Smooth muscle cell (in vitro differentiated cells): ENCODE data around the gene THSD7A. TPM values are rescaled to one million over a fixed set of nuclear protein-coding genes. Genes with fewer than 3 reads are reported as not detected.
"Not testable (repeated sequence)": the region's sequence is repeated elsewhere in the genome, so short reads cannot be mapped to it uniquely, and the experiment has no call there.

Experiments
- DNase-seq: peaks from one replicate; lab custom pipeline; 2025; ENCODE audit not compliant: unreplicated experiment; lab: John Stamatoyannopoulos, UW
- H2AFZ ChIP-seq: fragments of 200-600 bp; sonication (generic); 2 replicates; pipeline ENCODE4 v1.6.0; 2016; ENCODE audit warnings: antibody characterized with exemption, low read depth, mild to moderate bottlenecking
- H3F3A ChIP-seq: fragments of 200-600 bp; sonication (generic); 2 replicates; pipeline ENCODE4 v1.6.0; 2017; ENCODE audit warnings: antibody characterized with exemption, low read depth
- H3K27ac ChIP-seq: fragments of 200-600 bp; sonication (generic); 2 replicates; pipeline ENCODE4 v1.5.1; 2016; ENCODE audit warnings: low read depth, mild to moderate bottlenecking
- H3K27me3 ChIP-seq: fragments of 200-600 bp; sonication (generic); 2 replicates; pipeline ENCODE4 v1.6.1; 2016; ENCODE audit warnings: low read depth, mild to moderate bottlenecking
- H3K36me3 ChIP-seq: fragments of 200-600 bp; sonication (generic); 2 replicates; pipeline ENCODE4 v1.5.1; 2016; ENCODE audit warnings: low read depth
- H3K4me1 ChIP-seq: fragments of 200-600 bp; sonication (generic); 2 replicates; pipeline ENCODE4 v1.5.1; 2016; ENCODE audit warnings: low read depth
- H3K4me2 ChIP-seq: fragments of 200-600 bp; sonication (generic); 2 replicates; pipeline ENCODE4 v1.6.0; 2016; ENCODE audit warnings: mild to moderate bottlenecking
- H3K4me3 ChIP-seq: fragments of 200-600 bp; sonication (generic); 2 replicates; pipeline ENCODE4 v1.5.1; 2016; ENCODE audit warnings: mild to moderate bottlenecking
- H3K79me2 ChIP-seq: fragments of 200-600 bp; sonication (generic); 2 replicates; pipeline ENCODE4 v1.6.0; 2016; ENCODE audit warnings: low read depth, mild to moderate bottlenecking
- H3K9ac ChIP-seq: fragments of 200-600 bp; sonication (generic); 2 replicates; pipeline ENCODE4 v1.6.0; 2016; ENCODE audit warnings: low read depth
- H3K9me3 ChIP-seq: fragments of 200-600 bp; sonication (generic); replicated peaks from 2 replicates; pipeline ENCODE4 v1.5.1; 2016; ENCODE audit warnings: low read depth
- H4K20me1 ChIP-seq: fragments of 200-600 bp; sonication (generic); 2 replicates; pipeline ENCODE4 v1.6.0; 2016; ENCODE audit warnings: low read depth
- CTCF ChIP-seq: fragments of 200-600 bp; sonication (generic); IDR thresholded peaks from 2 replicates; pipeline ENCODE4 v1.5.1; 2017; ENCODE audit warnings: borderline replicate concordance, mild to moderate bottlenecking, antibody characterized with exemption; ENCODE audit not compliant: insufficient read depth, poor library complexity, severe bottlenecking
- WGBS: methylation state at CpG from one replicate; pipeline ENCODE4 v1.1.7; 2016; ENCODE audit warnings: low lambda C conversion rate; 5-methylcytosine and 5-hydroxymethylcytosine counted together
- polyA plus RNA-seq: library from polyadenylated mRNA; unstranded; fragments of >200 nt; fragmentation: Nextera tagmentation; extraction: Ambion mirVana; gene quantifications from 2 replicates; pipeline ENCODE4 v1.2.1, GENCODE V29; 2016
- total RNA-seq: library from RNA; depleted of rRNA; stranded (reverse); fragments of >200 nt; gene quantifications from 2 replicates; pipeline ENCODE4 v1.2.3, GENCODE V29; 2014

THSD7A gene
- total and polyA plus RNA-seq, 2 experiments from 2014 or later: 1.7 to 2.7 TPM

- no peak for TF ChIP-seq CTCF
- H3K79me2 ChIP-seq: no peaks in the 10 kb centered on the region
These were observed 383.7 kb downstream of the THSD7A start for GRCh38 chr7:11448323-11448722.

DNA sequence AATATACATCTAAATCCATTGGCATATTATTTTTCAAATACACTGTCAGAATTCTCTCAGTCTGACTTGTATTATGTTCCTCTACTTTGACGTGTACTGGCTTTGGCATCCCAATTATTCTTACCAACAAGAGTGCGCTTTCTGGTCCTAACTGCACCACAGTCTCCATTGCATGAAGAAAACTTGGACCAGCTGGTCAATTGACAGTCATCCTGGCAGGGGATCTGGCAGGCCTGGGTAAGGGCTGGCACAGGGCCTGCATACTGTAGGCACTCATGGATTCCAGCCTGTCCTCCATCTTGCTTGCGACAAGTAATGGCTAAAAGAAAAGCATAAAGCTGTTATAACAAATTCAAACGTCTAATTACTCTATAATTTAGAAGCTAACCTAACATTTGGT, 384.9 kb downstream of the THSD7A start:
- H3K4me1 ChIP-seq: no peaks in the 10 kb centered on the region
- TF ChIP-seq CTCF: no peak
- H3K4me2 ChIP-seq: no peak overlapping the region
- WGBS: 94% methylated on average over 4 of the region's 4 CpGs
- H3F3A ChIP-seq: no peaks in the 10 kb centered on the region
- H4K20me1 ChIP-seq: no peaks in the 10 kb centered on the region
- no peaks in the 10 kb centered on the region for H3K79me2 ChIP-seq
- H3K36me3 ChIP-seq: no peaks in the 10 kb centered on the region
- no peak for DNase-seq
- no peak overlapping the region for H3K4me3 ChIP-seq
- no peak overlapping the region for H3K9ac ChIP-seq
- no peak overlapping the region for H3K27ac ChIP-seq
- H3K9me3 ChIP-seq: no peaks in the 10 kb centered on the region
- no peaks in the 10 kb centered on the region for H3K27me3 ChIP-seq
- H2AFZ ChIP-seq: no peak overlapping the region

More at GRCh38 chr7:11448323-11448722, 383.7 kb downstream of the THSD7A start:
- Histone ChIP-seq H3K4me2 (no peak overlapping the region), H3K4me3 (no peak overlapping the region), H2AFZ (no peak overlapping the region), H3K9ac (no peak overlapping the region), H3K36me3 (no peaks in the 10 kb centered on the region), H4K20me1 (no peaks in the 10 kb centered on the region), H3F3A (no peaks in the 10 kb centered on the region), H3K4me1 (no peaks in the 10 kb centered on the region), H3K9me3 (no peaks in the 10 kb centered on the region), H3K27ac (no peak overlapping the region), H3K27me3 (no peaks in the 10 kb centered on the region)
- DNase-seq: no peak
- 83% methylated on average over 4 of the region's 4 CpGs for WGBS

DNA sequence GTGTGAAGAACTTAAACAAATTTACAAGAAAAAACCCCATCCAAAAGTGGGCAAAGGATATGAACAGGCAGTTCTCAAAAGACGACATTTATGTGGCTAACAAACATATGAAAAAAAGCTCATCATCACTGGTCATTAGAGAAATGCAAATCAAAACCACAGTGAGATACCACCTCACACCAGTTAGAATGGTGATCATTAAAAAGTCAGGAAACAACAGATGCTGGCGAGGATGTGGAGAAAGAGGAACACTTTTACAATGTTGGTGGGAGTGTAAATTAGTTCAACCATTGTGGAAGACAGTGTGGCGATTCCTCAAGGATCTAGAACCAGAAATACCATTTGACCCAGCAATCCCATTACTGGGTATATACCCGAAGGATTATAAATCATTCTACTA, 388.1 kb downstream of the THSD7A start:
- not testable (repeated sequence) for H3K36me3 ChIP-seq, H3K4me1 ChIP-seq
- 87% methylated on average over 4 of the region's 4 CpGs for WGBS

GRCh38 chr7:11437994-11438393, 394.0 kb downstream of the THSD7A start:
- H3K9ac ChIP-seq: no peak overlapping the region
- H3K4me3 ChIP-seq: no peak overlapping the region
- H3K4me1 ChIP-seq: no peaks in the 10 kb centered on the region
- WGBS: 93% methylated on average over 1 of the region's 1 CpG
- no peaks in the 10 kb centered on the region for H3F3A ChIP-seq
- H3K79me2 ChIP-seq: no peaks in the 10 kb centered on the region
- no peaks in the 10 kb centered on the region for H3K36me3 ChIP-seq
- H3K27me3 ChIP-seq: no peaks in the 10 kb centered on the region
- TF ChIP-seq CTCF: no peak
- no peaks in the 10 kb centered on the region for H4K20me1 ChIP-seq
- no peak overlapping the region for H3K27ac ChIP-seq
- H3K4me2 ChIP-seq: no peak overlapping the region
- no peak for DNase-seq
- H2AFZ ChIP-seq: no peak overlapping the region
- H3K9me3 ChIP-seq: no peaks in the 10 kb centered on the region

More for the DNA sequence above, 388.1 kb downstream of the THSD7A start:
- not testable (repeated sequence) for H4K20me1 ChIP-seq, H3K9me3 ChIP-seq, H3F3A ChIP-seq, H3K4me3 ChIP-seq, H3K79me2 ChIP-seq, H3K4me2 ChIP-seq, H3K9ac ChIP-seq, DNase-seq, H3K27ac ChIP-seq, H2AFZ ChIP-seq, H3K27me3 ChIP-seq
